PC-3 (cell line): ENCODE results near the gene KRR1. TPM values are rescaled to one million over a fixed set of nuclear protein-coding genes. Genes with fewer than 3 reads are reported as not detected.

Experiments
- ATAC-seq: fragments of 200-7000 bp; cut with Tn5 transposase; 2 replicates; pipeline ENCODE4 v1.9.1; 2020; ENCODE audit warnings: mild to moderate bottlenecking, moderate library complexity
- Bru-seq: library from RNA; stranded (reverse); fragments of 400-500 nt; gene quantifications from one replicate; lab custom pipeline; 2021; lab: Mats Ljungman, UMichigan
- BruChase-seq, 2 experiments: library from RNA; stranded (reverse); fragments of 400-500 nt; gene quantifications; one replicate each; lab custom pipeline; 2021; lab: Mats Ljungman, UMichigan
- BruUV-seq: library from RNA; stranded (reverse); fragments of 400-500 nt; replicated peaks from 2 replicates; lab custom pipeline; 2021; lab: Mats Ljungman, UMichigan
- CTCF ChIA-PET: fragments of 300-600 bp; sonication (Branson Sonifier 250); formaldehyde crosslinking; loops from one replicate; lab custom pipeline; 2022; ENCODE audit warnings: antibody characterized with exemption; lab: Charles Lee
- POLR2A ChIA-PET: fragments of 300-600 bp; sonication (Branson Sonifier 250); formaldehyde crosslinking; loops from one replicate; lab custom pipeline; 2022; ENCODE audit warnings: antibody characterized with exemption; ENCODE audit not compliant: unreplicated experiment; lab: Charles Lee
- DNase-seq: peaks from one replicate; pipeline ENCODE4 v3.0.0-alpha.2; 2015
- H2AFZ ChIP-seq: fragments of 300-600 bp; sonication (generic); 2 replicates; pipeline ENCODE4 v1.6.0; 2016; ENCODE audit warnings: antibody characterized with exemption, low read length
- H3F3A ChIP-seq: fragments of 300-600 bp; sonication (generic); one replicate; pipeline ENCODE4 v1.6.0; 2017; ENCODE audit warnings: antibody characterized with exemption, low read length, control low read depth, mild to moderate bottlenecking; ENCODE audit not compliant: unreplicated experiment
- H3K27ac ChIP-seq: fragments of 300-600 bp; sonication (generic); 2 replicates; pipeline ENCODE4 v1.5.1; 2016; ENCODE audit warnings: mild to moderate bottlenecking, low read length
- H3K27me3 ChIP-seq: fragments of 300-600 bp; sonication (generic); 2 replicates; pipeline ENCODE4 v1.6.1; 2016; ENCODE audit warnings: low read length, mixed read lengths
- H3K36me3 ChIP-seq: fragments of 300-600 bp; sonication (generic); 2 replicates; pipeline ENCODE4 v1.6.1; 2016; ENCODE audit warnings: low read depth, mixed run types, low read length, mixed read lengths
- H3K4me1 ChIP-seq: fragments of 300-600 bp; sonication (generic); 2 replicates; pipeline ENCODE4 v1.5.1; 2016; ENCODE audit warnings: low read length; ENCODE audit not compliant: insufficient read depth
- H3K4me2 ChIP-seq: fragments of 300-600 bp; sonication (generic); 2 replicates; pipeline ENCODE4 v1.6.0; 2016; ENCODE audit warnings: low read length
- H3K4me3 ChIP-seq: fragments of 300-600 bp; sonication (generic); 2 replicates; pipeline ENCODE4 v1.5.1; 2016; ENCODE audit warnings: mild to moderate bottlenecking, low read length, mixed read lengths
- H3K79me2 ChIP-seq: fragments of 300-600 bp; sonication (generic); 2 replicates; pipeline ENCODE4 v1.6.1; 2017; ENCODE audit warnings: low read length, mixed read lengths
- H3K9ac ChIP-seq: fragments of 300-600 bp; sonication (generic); 2 replicates; pipeline ENCODE4 v1.6.0; 2016; ENCODE audit warnings: mild to moderate bottlenecking, low read length
- H3K9me2 ChIP-seq: fragments of 300-600 bp; sonication (generic); replicated peaks from 2 replicates; pipeline ENCODE4 v1.6.1; 2016; ENCODE audit warnings: mixed run types, low read length, mixed read lengths
- H3K9me3 ChIP-seq: fragments of 300-600 bp; sonication (generic); 2 replicates; pipeline ENCODE4 v1.6.1; 2016; ENCODE audit warnings: low read length, mixed read lengths
- H4K20me1 ChIP-seq: fragments of 300-600 bp; sonication (generic); 2 replicates; pipeline ENCODE4 v1.6.1; 2016; ENCODE audit warnings: low read length, mixed read lengths
- CTCF ChIP-seq: fragments of 300-600 bp; sonication (generic); conservative IDR thresholded peaks from 2 replicates; pipeline ENCODE4 v1.5.1; 2017; ENCODE audit warnings: antibody characterized with exemption, low read depth, mild to moderate bottlenecking, low read length
- EZH2 ChIP-seq: fragments of 300-600 bp; sonication (generic); IDR thresholded peaks from one replicate; pipeline ENCODE4 v1.6.1; 2017; ENCODE audit warnings: antibody characterized with exemption, mild to moderate bottlenecking, low read length; ENCODE audit not compliant: unreplicated experiment
- EZH2phosphoT487 ChIP-seq: fragments of 300-600 bp; sonication (generic); IDR thresholded peaks from 2 replicates; pipeline ENCODE4 v1.6.1; 2018; ENCODE audit warnings: mild to moderate bottlenecking, antibody characterized with exemption, low read length, borderline replicate concordance
- intact Hi-C: fragments of 100-400 bp; cut with micrococcal nuclease; formaldehyde crosslinking; loops from 2 replicates; pipeline ENCODE4 v1.9.0; 2023
- long read RNA-seq: library from polyadenylated mRNA; unstranded; transcript quantifications from one replicate; pipeline ENCODE4 v2.0.0, GENCODE V29; 2021; ENCODE audit not compliant: unreplicated experiment
- total RNA-seq: library from RNA; depleted of rRNA; stranded (reverse); fragments of >200 nt; gene quantifications from 2 replicates; pipeline ENCODE4 v1.2.3, GENCODE V29; 2014; rRNA removed

Gene KRR1
- 49.9 and 68.4 TPM in 2 replicates for total RNA-seq
- percentile 94 among the genes with signal in this experiment for Bru-seq, nascent RNA
- BruChase-seq, experiment 1, labeled RNA remaining after a 6-hour chase: percentile 94 among the genes with signal in this experiment
- BruChase-seq, experiment 2, labeled RNA remaining after a 2-hour chase: percentile 94 among the genes with signal in this experiment
- long read RNA-seq, full-length matches to known transcripts: 40 of 81 reads
- long read RNA-seq, partial matches to known transcripts: 18 of 81 reads
- long read RNA-seq, other reads (novel, unspliced or antisense): 23 of 81 reads

- POLR2A ChIA-PET: interaction anchor here (0.6 to 1.1 kb wide), 2 partner anchors 31 to 1252 kb away, joined by 3 to 5 read pairs; partner anchors contain the start of gene GLIPR1
- H3K79me2 ChIP-seq: peaks cover 48% of the 10 kb centered on the region
- H3K9ac ChIP-seq: peak within 1 kb of the TSS; percentile 86
- CTCF ChIA-PET: interaction anchor here (0.6 to 0.9 kb wide), 2 partner anchors 27 to 520 kb away, joined by 3 to 4 read pairs; partner anchors contain the start of gene PHLDA1
- no peaks in the 10 kb centered on the region for H3K27me3 ChIP-seq
- BruUV-seq: TSS peak; percentile 81
- ATAC-seq: peak; percentile 97
- peaks cover 21% of the 10 kb centered on the region for H4K20me1 ChIP-seq
- intact Hi-C loops: loop anchor here (5.0 kb wide), 1 partner anchor 836 kb away; the partner anchor contains the start of gene BBS10
- peak within 1 kb of the TSS; percentile 87 for H3K4me3 ChIP-seq
- H3K36me3 ChIP-seq: peaks cover 17% of the 10 kb centered on the region; the same call in 1 of the 2 replicates
- peak within 1 kb of the TSS; percentile 92 for H3K4me2 ChIP-seq
- peak; percentile 98 for DNase-seq
- H3K4me1 ChIP-seq: peaks cover 16% of the 10 kb centered on the region; the same call in 1 of the 2 replicates
- H3K27ac ChIP-seq: 0 out of 2 replicates have a peak within 1 kb of the TSS, but pooled peaks have one; percentile 16
- H3K9me2 ChIP-seq: no peaks in the 10 kb centered on the region
- TF ChIP-seq CTCF: no peak
- TF ChIP-seq EZH2phosphoT487: no peak
- TF ChIP-seq EZH2: no peak
- no peaks in the 10 kb centered on the region for H3F3A ChIP-seq
- H2AFZ ChIP-seq: peak within 1 kb of the TSS; percentile 93
- no peaks in the 10 kb centered on the region for H3K9me3 ChIP-seq
Observed at GRCh38 chr12:75511116-75512048, at the start of gene KRR1. TSS of gene KRR1 (minus strand) at chr12:75511609. CDS start at chr12:75511597, 12 bp downstream.

- H3K27ac ChIP-seq: no peak overlapping the region
- H3F3A ChIP-seq: no peaks in the 10 kb centered on the region
- peak; percentile 63 for DNase-seq
- H3K36me3 ChIP-seq: no peaks in the 10 kb centered on the region
- no peak overlapping the region for H3K4me3 ChIP-seq
- TF ChIP-seq CTCF (peak; percentile 66), EZH2phosphoT487 (no peak)
- no TSS peak for BruUV-seq
- H4K20me1 ChIP-seq: no peaks in the 10 kb centered on the region
- H3K9me2 ChIP-seq: no peaks in the 10 kb centered on the region
- peaks cover 12% of the 10 kb centered on the region for H3K4me1 ChIP-seq
- POLR2A ChIA-PET: no interaction called here
- H3K27me3 ChIP-seq: no peaks in the 10 kb centered on the region
- H2AFZ ChIP-seq: peak overlapping the region; percentile 5; the same call in 1 of the 2 replicates
- H3K79me2 ChIP-seq: no peaks in the 10 kb centered on the region
- no peak overlapping the region for H3K4me2 ChIP-seq
- intact Hi-C loops: loop anchor here (1.0 to 5.0 kb wide), 6 partner anchors 99 to 462 kb away; no protein-coding TSS in a partner anchor
- CTCF ChIA-PET: interaction anchor here (0.7 to 1.3 kb wide), 5 partner anchors 165 to 477 kb away, joined by 3 to 8 read pairs (median 3); no protein-coding TSS in a partner anchor
- H3K9me3 ChIP-seq: 0 out of 2 replicates have a peak, but pooled peaks cover 1% of the 10 kb centered on the region
- H3K9ac ChIP-seq: no peak overlapping the region
- peak; percentile 94 for ATAC-seq
Observed at GRCh38 chr12:75560167-75560566, 48.8 kb upstream of the KRR1 start.
